HEK293 (cell line): ENCODE results near the gene OR2Y1.

Experiments used
- CTCF ChIP-seq: fragments of 450-650 bp; formaldehyde crosslinking; IDR thresholded peaks from 2 replicates; pipeline ENCODE4 v1.5.1; 2016; ENCODE audit warnings: missing biosample characterization, missing genetic modification characterization
- KLF8 ChIP-seq: fragments of 450-650 bp; formaldehyde crosslinking; IDR thresholded peaks from 2 replicates; pipeline ENCODE4 v1.5.1; 2016; ENCODE audit warnings: missing biosample characterization, missing genetic modification characterization
- ZBTB11 ChIP-seq: fragments of 450-650 bp; formaldehyde crosslinking; conservative IDR thresholded peaks from 2 replicates; pipeline ENCODE4 v1.5.1; 2016; ENCODE audit warnings: low read depth, missing biosample characterization, missing genetic modification characterization
- ZBTB20 ChIP-seq: fragments of 450-650 bp; formaldehyde crosslinking; IDR thresholded peaks from 2 replicates; pipeline ENCODE4 v1.5.1; 2016; ENCODE audit warnings: missing biosample characterization, missing genetic modification characterization
- ZBTB7A ChIP-seq: fragments of 450-650 bp; formaldehyde crosslinking; IDR thresholded peaks from 2 replicates; pipeline ENCODE4 v1.5.1; 2016; ENCODE audit warnings: low read depth, missing biosample characterization, missing genetic modification characterization
- ZEB2 ChIP-seq: fragments of 450-650 bp; formaldehyde crosslinking; IDR thresholded peaks from 2 replicates; pipeline ENCODE4 v1.5.1; 2016; ENCODE audit warnings: missing biosample characterization, missing genetic modification characterization
- ZNF311 ChIP-seq: fragments of 450-650 bp; formaldehyde crosslinking; IDR thresholded peaks from 2 replicates; pipeline ENCODE4 v1.5.1; 2017; ENCODE audit warnings: missing biosample characterization, missing genetic modification characterization, borderline replicate concordance
- ZNF426 ChIP-seq: fragments of 450-650 bp; formaldehyde crosslinking; IDR thresholded peaks from 2 replicates; pipeline ENCODE4 v1.5.1; 2017; ENCODE audit warnings: missing biosample characterization, missing genetic modification characterization, mild to moderate bottlenecking, inconsistent platforms, moderate library complexity
- ZNF76 ChIP-seq: fragments of 450-650 bp; formaldehyde crosslinking; IDR thresholded peaks from 2 replicates; pipeline ENCODE4; 2016; ENCODE audit warnings: low read depth, missing biosample characterization, missing genetic modification characterization, borderline replicate concordance
- ZNF792 ChIP-seq: fragments of 450-650 bp; formaldehyde crosslinking; IDR thresholded peaks from 2 replicates; pipeline ENCODE4 v1.5.1; 2016; ENCODE audit warnings: missing biosample characterization, missing genetic modification characterization

- TF ChIP-seq CTCF (tag by site-specific recombination) (no peak), ZNF426 (tag by site-specific recombination) (no peak), ZBTB20 (tag by site-specific recombination) (no peak), ZNF76 (tag by site-specific recombination) (no peak), KLF8 (tag by site-specific recombination) (no peak), ZBTB7A (tag by site-specific recombination) (no peak), ZEB2 (tag by site-specific recombination) (no peak), ZBTB11 (tag by site-specific recombination) (no peak), ZNF311 (no peak), ZNF792 (no peak)
Measured at GRCh38 chr5:180755601-180756000, 15.7 kb upstream of the OR2Y1 start.
